GM12878 (cell line): ENCODE data around the gene CAMTA1. TPM values are rescaled to one million over a fixed set of nuclear protein-coding genes. Genes with fewer than 3 reads are reported as not detected.

Experiments used
- ATAC-seq: fragments of 200-7000 bp; cut with Tn5 transposase; 3 replicates; pipeline ENCODE4 v1.9.1; 2020; ENCODE audit warnings: mild to moderate bottlenecking, moderate library complexity
- BruUV-seq: library from RNA; stranded (reverse); fragments of 400-500 nt; replicated peaks from 2 replicates; lab custom pipeline; 2021; lab: Mats Ljungman, UMichigan
- CTCF ChIA-PET: fragments of 300-600 bp; sonication (Branson Sonifier 250); formaldehyde crosslinking; extraction: SDS; loops from one replicate; lab custom pipeline; 2021; ENCODE audit warnings: inconsistent platforms; lab: Yijun Ruan, JAX
- POLR2A ChIA-PET: fragments of 350-600 bp; formaldehyde crosslinking; extraction: SDS; loops from one replicate; lab custom pipeline; 2021; ENCODE audit warnings: inconsistent platforms; lab: Charles Lee
- RAD21 ChIA-PET: fragments of 300-600 bp; sonication (Branson Sonifier 250); formaldehyde crosslinking; loops from one replicate; lab custom pipeline; 2023; ENCODE audit warnings: antibody characterized with exemption; ENCODE audit not compliant: unreplicated experiment; lab: Charles Lee
- SMC1A ChIA-PET: fragments of 300-600 bp; sonication (Branson Sonifier 250); formaldehyde crosslinking; loops from one replicate; lab custom pipeline; 2023; ENCODE audit not compliant: unreplicated experiment, uncharacterized antibody; lab: Charles Lee
- DNase-seq: peaks from one replicate; pipeline ENCODE4 v3.0.0-alpha.2; 2011; ENCODE audit warnings: low read depth, low spot score
- FAIRE-seq: peaks from 3 replicates; lab custom pipeline; 2011; peaks lifted over from hg19 to GRCh38; lab: Jason Lieb, UNC
- H2AFZ ChIP-seq: 2 replicates; pipeline ENCODE4 v1.6.0; 2011; ENCODE audit warnings: low read depth, low read length, control low read depth; ENCODE audit not compliant: control insufficient read depth
- H3K27ac ChIP-seq: 2 replicates; pipeline ENCODE4 v1.5.1; 2011; ENCODE audit warnings: control low read depth; ENCODE audit not compliant: control insufficient read depth, insufficient read depth
- H3K27me3 ChIP-seq, 2 experiments: replicated peaks in 1 of 2; 2 replicates each; pipeline versions ENCODE4 v1.6.0 to v1.6.1; 2011; ENCODE audit warnings: low read length in 1 of 2; ENCODE audit not compliant: control insufficient read depth in 2 of 2, insufficient read depth in 2 of 2
- H3K36me3 ChIP-seq, 2 experiments: 2 replicates each; pipeline ENCODE4 v1.5.1; 2011; ENCODE audit warnings: low read length in 1 of 2; ENCODE audit not compliant: control insufficient read depth in 2 of 2, insufficient read depth in 2 of 2
- H3K4me1 ChIP-seq: 2 replicates; pipeline ENCODE4 v1.6.1; 2011; ENCODE audit warnings: mild to moderate bottlenecking, low read length, moderate library complexity, mixed read lengths; ENCODE audit not compliant: control insufficient read depth, insufficient read depth
- H3K4me2 ChIP-seq: 2 replicates; pipeline ENCODE4 v1.6.0; 2011; ENCODE audit warnings: control low read depth; ENCODE audit not compliant: control insufficient read depth, insufficient read depth
- H3K4me3 ChIP-seq: fragments of 200-600 bp; sonication (generic); 2 replicates; pipeline ENCODE4 v1.5.1; 2016
- H3K79me2 ChIP-seq: 2 replicates; pipeline ENCODE4 v1.6.0; 2011; ENCODE audit warnings: low read length; ENCODE audit not compliant: control insufficient read depth, insufficient read depth
- H3K9ac ChIP-seq: 2 replicates; pipeline ENCODE4 v1.8.0; 2011; ENCODE audit warnings: low read length, control low read depth, mixed read lengths; ENCODE audit not compliant: control insufficient read depth, insufficient read depth
- H3K9me3 ChIP-seq: replicated peaks from 3 replicates; pipeline ENCODE4 v1.5.1; 2011; ENCODE audit warnings: mild to moderate bottlenecking, low read length; ENCODE audit not compliant: control insufficient read depth, insufficient read depth
- H4K20me1 ChIP-seq: 2 replicates; pipeline ENCODE4 v1.6.0; 2011; ENCODE audit not compliant: control insufficient read depth, insufficient read depth
- BHLHE40 ChIP-seq, 2 experiments: fragments of 450-650 bp in 1 of 2; IDR thresholded peaks; 2 replicates each; pipeline ENCODE4 v1.6.1; 2011 to 2017; ENCODE audit warnings: low read depth in 2 of 2, borderline replicate concordance in 1 of 2, improper control_type of control experiment in 1 of 2, low read length in 1 of 2, mild to moderate bottlenecking in 1 of 2
- EP300 ChIP-seq, 2 experiments: fragments of 150-350 bp in 1 of 2; IDR thresholded peaks; 2 replicates each; pipeline ENCODE4 v1.6.1; 2011 to 2012; ENCODE audit warnings: low read depth in 2 of 2, low read length in 2 of 2, borderline replicate concordance in 1 of 2, improper control_type of control experiment in 1 of 2, inconsistent platforms in 1 of 2; ENCODE audit not compliant: control insufficient read depth in 1 of 2
- GATAD2B ChIP-seq: fragments of 450-650 bp; conservative IDR thresholded peaks from 2 replicates; pipeline ENCODE4 v1.6.1; 2017; ENCODE audit warnings: low read depth, mild to moderate bottlenecking, moderate library complexity
- MXI1 ChIP-seq: fragments of 150-350 bp; IDR thresholded peaks from 2 replicates; pipeline ENCODE4 v1.6.1; 2011; ENCODE audit warnings: low read depth, mild to moderate bottlenecking, inconsistent platforms, low read length, improper control_type of control experiment
- PAX8 ChIP-seq: fragments of 450-650 bp; IDR thresholded peaks from 2 replicates; pipeline ENCODE4 v1.6.1; 2017; ENCODE audit warnings: mild to moderate bottlenecking, moderate library complexity
- RELA ChIP-seq: fragments of 450-650 bp; IDR thresholded peaks from 2 replicates; pipeline ENCODE4 v1.8.0; 2014; ENCODE audit warnings: borderline replicate concordance; ENCODE audit not compliant: partially characterized antibody
- SPI1 ChIP-seq: IDR thresholded peaks from 2 replicates; pipeline ENCODE4 v1.6.1; 2011; ENCODE audit warnings: low read depth, mild to moderate bottlenecking, low read length, moderate library complexity, borderline replicate concordance; ENCODE audit not compliant: insufficient read depth
- TAF1 ChIP-seq: IDR thresholded peaks from 2 replicates; pipeline ENCODE4 v1.6.1; 2011; ENCODE audit warnings: mild to moderate bottlenecking, low read depth, low read length, borderline replicate concordance
- WRNIP1 ChIP-seq: IDR thresholded peaks from 2 replicates; pipeline ENCODE4 v1.6.1; 2011; ENCODE audit warnings: low read depth, low read length, improper control_type of control experiment, borderline replicate concordance
- YBX1 ChIP-seq: fragments of 450-650 bp; IDR thresholded peaks from 2 replicates; pipeline ENCODE4 v1.6.1; 2016; ENCODE audit warnings: antibody characterized with exemption
- ZSCAN29 ChIP-seq: fragments of 450-650 bp; IDR thresholded peaks from 2 replicates; pipeline ENCODE4 v1.6.1; 2017; ENCODE audit warnings: mild to moderate bottlenecking, moderate library complexity
- ZZZ3 ChIP-seq: IDR thresholded peaks from 2 replicates; pipeline ENCODE4 v1.6.1; 2011; ENCODE audit warnings: low read depth; ENCODE audit not compliant: control insufficient read depth, insufficient read length
- WGBS: methylation state at CpG from one replicate; pipeline ENCODE4 v1.1.6; 2016; ENCODE audit warnings: low lambda C conversion rate; ENCODE audit not compliant: insufficient replicate concordance, insufficient coverage; ENCODE audit errors: missing lambda C conversion rate; 5-methylcytosine and 5-hydroxymethylcytosine counted together
- in situ Hi-C: fragments of 300-500 bp; cut with MboI; formaldehyde crosslinking; loops from 9 replicates; pipeline ENCODE4 v1.14.3; 2018; ENCODE audit warnings: mixed read lengths
- intact Hi-C: fragments of 100-400 bp; cut with micrococcal nuclease; formaldehyde crosslinking; loops from one replicate; pipeline ENCODE4 v1.14.2; 2022; ENCODE audit not compliant: unreplicated experiment
- polyA plus RNA-seq, 11 experiments: library from polyadenylated mRNA; depleted of rRNA in 4 of 11; unstranded in 6 of 11; stranded (reverse) in 5 of 11; fragments of >200 nt; fragmentation: Nextera tagmentation in 4 of 11; fragmentation: Illumina TruSeq in 1 of 11; extraction: Ambion mirVana in 4 of 11; extraction: Trizol in 1 of 11; gene quantifications; 1 replicate in 1 of 11; 2 replicates in 10 of 11; pipeline versions ENCODE4 v1.2.1 to v1.2.3, GENCODE V29; 2011 to 2016; ENCODE audit warnings: inconsistent platforms in 2 of 11, missing spikeins in 2 of 11, low read depth in 1 of 11
- total RNA-seq, 4 experiments: library from RNA; depleted of rRNA in 3 of 4; stranded (reverse); fragments of >200 nt in 3 of 4; fragmentation: Illumina TruSeq in 1 of 4; extraction: Trizol in 1 of 4; gene quantifications; 2 replicates each; pipeline versions ENCODE4 v1.2.1 to v1.2.3, GENCODE V29; 2013 to 2021
- TF ChIP-seq, protein P1 (sequence below): fragments of 450-650 bp; IDR thresholded peaks from 2 replicates; pipeline ENCODE4 v1.6.1; 2018; ENCODE audit warnings: borderline replicate concordance, mild to moderate bottlenecking; ENCODE audit not compliant: partially characterized antibody

The CAMTA1 gene
- total and polyA plus RNA-seq, 10 of the 15 experiments (the other 5 are each of a cell fraction or from before 2014, with no cell fraction given) = 37.7 to 148 (median 76.4) TPM

- intact Hi-C loops (no loop called here), in situ Hi-C loops (no loop called here)
- Histone ChIP-seq H3K4me1 (no peaks in the 10 kb centered on the region), H3K27me3 (no peaks in the 10 kb centered on the region), H3K4me2 (no peak overlapping the region), H3K9ac (no peak overlapping the region), H2AFZ (no peak overlapping the region), H3K4me3 (no peak overlapping the region), H3K27ac (no peak overlapping the region), H3K9me3 (no peaks in the 10 kb centered on the region), H4K20me1 (no peaks in the 10 kb centered on the region), H3K79me2 (no peaks in the 10 kb centered on the region), H3K36me3 (no peaks in the 10 kb centered on the region)
- no peak for DNase-seq
- ChIA-PET RAD21 (no interaction called here), POLR2A (no interaction called here), CTCF (no interaction called here), SMC1A (no interaction called here)
- WGBS = 23% methylated on average over 8 of the region's 10 CpGs
- no TSS peak for BruUV-seq
- TF ChIP-seq ZZZ3 (no peak), RELA (no peak), WRNIP1 (no peak)
- FAIRE-seq = no peak
- ATAC-seq = no peak
These were observed 407.2 kb downstream of the CAMTA1 start for GRCh38 chr1:7192453-7192852.

GRCh38 chr1:7196036-7196911 lies 411.0 kb downstream of the CAMTA1 start:
- H2AFZ ChIP-seq = no peak overlapping the region
- no peaks in the 10 kb centered on the region for H3K9me3 ChIP-seq
- FAIRE-seq = no peak
- no peak overlapping the region for H3K27ac ChIP-seq
- ATAC-seq = no peak
- no peak for DNase-seq
- in situ Hi-C loops (no loop called here), intact Hi-C loops (no loop called here)
- no peaks in the 10 kb centered on the region for H3K27me3 ChIP-seq
- no peak overlapping the region for H3K4me2 ChIP-seq
- no peak overlapping the region for H3K4me3 ChIP-seq
- ChIA-PET CTCF (no interaction called here), SMC1A (no interaction called here), POLR2A (no interaction called here), RAD21 (no interaction called here)
- BruUV-seq = no TSS peak
- no peaks in the 10 kb centered on the region for H4K20me1 ChIP-seq
- no peak overlapping the region for H3K9ac ChIP-seq
- H3K79me2 ChIP-seq = no peaks in the 10 kb centered on the region
- H3K4me1 ChIP-seq = no peaks in the 10 kb centered on the region
- no peaks in the 10 kb centered on the region for H3K36me3 ChIP-seq
- no peak for TF ChIP-seq PAX8
- no peak for TF ChIP-seq BHLHE40 (IDR thresholded peaks at IDR 0.05; ENCODE audit: borderline replicate concordance in 1 of 2, low read depth in 2 of 2, low read length in 1 of 2)
- TF ChIP-seq ZSCAN29 = no peak
- TF ChIP-seq MXI1 = no peak
- TF ChIP-seq, protein P1, sequence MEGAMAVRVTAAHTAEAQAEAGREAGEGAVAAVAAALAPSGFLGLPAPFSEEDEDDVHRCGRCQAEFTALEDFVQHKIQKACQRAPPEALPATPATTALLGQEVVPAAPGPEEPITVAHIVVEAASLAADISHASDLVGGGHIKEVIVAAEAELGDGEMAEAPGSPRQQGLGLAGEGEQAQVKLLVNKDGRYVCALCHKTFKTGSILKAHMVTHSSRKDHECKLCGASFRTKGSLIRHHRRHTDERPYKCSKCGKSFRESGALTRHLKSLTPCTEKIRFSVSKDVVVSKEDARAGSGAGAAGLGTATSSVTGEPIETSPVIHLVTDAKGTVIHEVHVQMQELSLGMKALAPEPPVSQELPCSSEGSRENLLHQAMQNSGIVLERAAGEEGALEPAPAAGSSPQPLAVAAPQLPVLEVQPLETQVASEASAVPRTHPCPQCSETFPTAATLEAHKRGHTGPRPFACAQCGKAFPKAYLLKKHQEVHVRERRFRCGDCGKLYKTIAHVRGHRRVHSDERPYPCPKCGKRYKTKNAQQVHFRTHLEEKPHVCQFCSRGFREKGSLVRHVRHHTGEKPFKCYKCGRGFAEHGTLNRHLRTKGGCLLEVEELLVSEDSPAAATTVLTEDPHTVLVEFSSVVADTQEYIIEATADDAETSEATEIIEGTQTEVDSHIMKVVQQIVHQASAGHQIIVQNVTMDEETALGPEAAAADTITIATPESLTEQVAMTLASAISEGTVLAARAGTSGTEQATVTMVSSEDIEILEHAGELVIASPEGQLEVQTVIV = no peak
- no peak for TF ChIP-seq EP300 (IDR thresholded peaks at IDR 0.05; ENCODE audit: borderline replicate concordance in 1 of 2, control insufficient read depth in 1 of 2, low read depth in 2 of 2, low read length in 2 of 2)
- no peak for TF ChIP-seq SPI1
- no peak for TF ChIP-seq GATAD2B
- TF ChIP-seq TAF1 = no peak
- no peak for TF ChIP-seq YBX1
- TF ChIP-seq WRNIP1 = no peak
- WGBS = 20% methylated on average over 7 of the region's 7 CpGs
